OCI-LY1 (cell line): ENCODE results near the gene ARMC9.

Experiments
- EZH2 ChIP-seq: fragments of 200-600 bp; sonication (generic), shearing (Covaris generic); IDR thresholded peaks from 2 replicates; pipeline ENCODE4 v1.8.0; 2017; ENCODE audit warnings: borderline replicate concordance, mixed run types, mild to moderate bottlenecking, antibody characterized with exemption, low read length, moderate library complexity, mixed read lengths
- TF ChIP-seq, protein P1 (sequence below): fragments of 200-600 bp; sonication (generic), shearing (Covaris generic); IDR thresholded peaks from 2 replicates; pipeline ENCODE4 v1.5.1; 2017; ENCODE audit warnings: mild to moderate bottlenecking, antibody characterized with exemption, low read length, moderate library complexity, mixed read lengths

DNA sequence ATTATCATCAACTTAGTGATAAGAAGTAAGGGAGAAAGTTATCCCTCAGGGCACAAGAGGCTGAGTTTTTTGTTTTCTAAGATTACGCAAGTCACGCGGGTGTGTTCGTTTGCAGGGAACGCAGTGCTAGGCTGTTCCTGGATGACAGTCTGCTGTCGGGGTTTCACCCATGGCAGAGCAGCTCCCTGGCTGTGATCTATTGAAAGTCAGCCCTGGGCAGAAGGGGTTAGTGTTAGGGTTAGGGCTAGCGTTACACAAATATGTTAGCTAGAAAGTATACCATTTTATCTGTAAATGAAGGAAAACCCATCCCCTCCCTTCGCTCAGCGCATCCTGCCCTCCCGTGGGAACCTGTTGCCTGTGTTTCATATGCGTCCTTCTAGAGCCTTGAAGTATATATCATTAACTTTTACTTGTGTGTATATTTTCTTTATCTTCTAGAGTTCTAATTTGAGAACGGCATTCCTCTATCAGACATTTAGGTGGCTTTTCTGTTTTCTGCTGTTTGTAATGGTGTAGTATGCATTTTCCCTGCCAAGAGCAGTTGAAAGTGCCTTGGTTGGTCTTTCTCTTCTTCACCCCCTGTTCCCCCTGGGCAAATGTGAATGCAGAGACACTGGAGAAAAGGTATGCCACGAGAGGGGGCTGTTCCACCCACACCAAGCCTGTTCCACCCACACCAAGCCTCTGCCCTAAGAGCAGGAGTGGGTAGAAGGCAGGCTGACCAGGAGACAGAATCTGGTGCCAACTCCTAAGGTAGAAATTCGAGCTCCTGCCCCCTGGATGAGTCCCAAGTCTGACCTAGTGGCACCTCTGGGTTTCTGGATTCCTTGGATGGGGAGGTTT lies 47.0 kb downstream of the ARMC9 start:
- TF ChIP-seq, protein P1, sequence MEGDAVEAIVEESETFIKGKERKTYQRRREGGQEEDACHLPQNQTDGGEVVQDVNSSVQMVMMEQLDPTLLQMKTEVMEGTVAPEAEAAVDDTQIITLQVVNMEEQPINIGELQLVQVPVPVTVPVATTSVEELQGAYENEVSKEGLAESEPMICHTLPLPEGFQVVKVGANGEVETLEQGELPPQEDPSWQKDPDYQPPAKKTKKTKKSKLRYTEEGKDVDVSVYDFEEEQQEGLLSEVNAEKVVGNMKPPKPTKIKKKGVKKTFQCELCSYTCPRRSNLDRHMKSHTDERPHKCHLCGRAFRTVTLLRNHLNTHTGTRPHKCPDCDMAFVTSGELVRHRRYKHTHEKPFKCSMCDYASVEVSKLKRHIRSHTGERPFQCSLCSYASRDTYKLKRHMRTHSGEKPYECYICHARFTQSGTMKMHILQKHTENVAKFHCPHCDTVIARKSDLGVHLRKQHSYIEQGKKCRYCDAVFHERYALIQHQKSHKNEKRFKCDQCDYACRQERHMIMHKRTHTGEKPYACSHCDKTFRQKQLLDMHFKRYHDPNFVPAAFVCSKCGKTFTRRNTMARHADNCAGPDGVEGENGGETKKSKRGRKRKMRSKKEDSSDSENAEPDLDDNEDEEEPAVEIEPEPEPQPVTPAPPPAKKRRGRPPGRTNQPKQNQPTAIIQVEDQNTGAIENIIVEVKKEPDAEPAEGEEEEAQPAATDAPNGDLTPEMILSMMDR, result peak; percentile 45; the same call in 1 of the 2 replicates
- TF ChIP-seq EZH2, result no peak
